ENCODE measurements around the gene TBX5.

The TBX5 gene

DNA sequence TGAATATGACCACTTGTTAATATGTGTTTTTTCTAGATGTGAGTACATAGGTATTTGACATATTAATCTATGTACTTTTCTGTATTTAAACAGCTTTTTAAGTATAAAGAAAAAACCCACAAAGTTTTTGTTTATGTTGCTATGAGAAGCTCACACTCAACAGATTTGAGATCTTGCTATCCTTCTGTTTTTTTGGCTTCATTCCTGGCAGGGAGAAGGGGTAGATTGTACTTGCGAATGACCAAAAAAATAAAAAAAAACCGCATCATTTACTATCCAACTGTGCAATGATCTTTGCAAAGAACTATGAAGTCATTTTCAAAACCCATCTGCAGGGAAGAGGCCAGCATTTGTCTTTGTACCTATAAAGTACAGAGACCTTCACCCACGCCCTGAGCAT is 28.4 kb upstream of the TBX5 start:
- TF ChIP-seq FOXP2 (optimal IDR thresholded peaks at IDR 0.05; ENCODE audit: borderline replicate concordance, extremely low read depth, extremely low read length, insufficient read depth) (no peak), SIN3A (IDR thresholded peaks at IDR 0.05; ENCODE audit: borderline replicate concordance, insufficient read depth, low read length) (no peak), POLR2AphosphoS5 (IDR thresholded peaks at IDR 0.05; ENCODE audit: low read depth, low read length) (no peak), TAF1 (IDR thresholded peaks at IDR 0.05; ENCODE audit: borderline replicate concordance, insufficient read depth, low read length) (no peak)
- TF ChIP-seq, protein P1, sequence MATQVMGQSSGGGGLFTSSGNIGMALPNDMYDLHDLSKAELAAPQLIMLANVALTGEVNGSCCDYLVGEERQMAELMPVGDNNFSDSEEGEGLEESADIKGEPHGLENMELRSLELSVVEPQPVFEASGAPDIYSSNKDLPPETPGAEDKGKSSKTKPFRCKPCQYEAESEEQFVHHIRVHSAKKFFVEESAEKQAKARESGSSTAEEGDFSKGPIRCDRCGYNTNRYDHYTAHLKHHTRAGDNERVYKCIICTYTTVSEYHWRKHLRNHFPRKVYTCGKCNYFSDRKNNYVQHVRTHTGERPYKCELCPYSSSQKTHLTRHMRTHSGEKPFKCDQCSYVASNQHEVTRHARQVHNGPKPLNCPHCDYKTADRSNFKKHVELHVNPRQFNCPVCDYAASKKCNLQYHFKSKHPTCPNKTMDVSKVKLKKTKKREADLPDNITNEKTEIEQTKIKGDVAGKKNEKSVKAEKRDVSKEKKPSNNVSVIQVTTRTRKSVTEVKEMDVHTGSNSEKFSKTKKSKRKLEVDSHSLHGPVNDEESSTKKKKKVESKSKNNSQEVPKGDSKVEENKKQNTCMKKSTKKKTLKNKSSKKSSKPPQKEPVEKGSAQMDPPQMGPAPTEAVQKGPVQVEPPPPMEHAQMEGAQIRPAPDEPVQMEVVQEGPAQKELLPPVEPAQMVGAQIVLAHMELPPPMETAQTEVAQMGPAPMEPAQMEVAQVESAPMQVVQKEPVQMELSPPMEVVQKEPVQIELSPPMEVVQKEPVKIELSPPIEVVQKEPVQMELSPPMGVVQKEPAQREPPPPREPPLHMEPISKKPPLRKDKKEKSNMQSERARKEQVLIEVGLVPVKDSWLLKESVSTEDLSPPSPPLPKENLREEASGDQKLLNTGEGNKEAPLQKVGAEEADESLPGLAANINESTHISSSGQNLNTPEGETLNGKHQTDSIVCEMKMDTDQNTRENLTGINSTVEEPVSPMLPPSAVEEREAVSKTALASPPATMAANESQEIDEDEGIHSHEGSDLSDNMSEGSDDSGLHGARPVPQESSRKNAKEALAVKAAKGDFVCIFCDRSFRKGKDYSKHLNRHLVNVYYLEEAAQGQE (IDR thresholded peaks at IDR 0.05; ENCODE audit: insufficient read depth in 1 of 2, low read depth in 2 of 2, low read length in 2 of 2) = no peak

DNA sequence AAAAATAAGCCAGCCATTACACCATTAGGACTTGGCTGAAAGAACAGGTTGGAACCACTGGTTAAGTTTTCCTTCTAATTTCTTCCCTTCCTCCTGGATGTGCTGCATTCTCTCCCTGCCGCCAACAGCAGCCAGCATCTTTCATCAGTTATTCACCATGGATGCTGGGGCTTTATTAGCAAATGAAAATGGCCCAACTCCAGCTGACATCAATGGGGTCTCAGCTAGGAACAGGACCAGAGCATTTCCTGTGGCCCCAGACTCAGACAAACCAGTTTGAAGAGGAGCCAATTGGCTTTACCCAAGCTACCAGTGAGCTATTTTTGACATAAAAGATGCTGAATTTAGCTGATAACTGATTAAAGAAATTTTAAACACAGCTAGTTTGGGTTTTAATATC is 26.0 kb upstream of the TBX5 start:
- TF ChIP-seq, protein P1 (IDR thresholded peaks at IDR 0.05; ENCODE audit: insufficient read depth in 1 of 2, low read depth in 2 of 2, low read length in 2 of 2) = no peak
- TF ChIP-seq FOXP2 (optimal IDR thresholded peaks at IDR 0.05; ENCODE audit: borderline replicate concordance, extremely low read depth, extremely low read length, insufficient read depth) (no peak), POLR2AphosphoS5 (IDR thresholded peaks at IDR 0.05; ENCODE audit: low read depth, low read length) (no peak), TAF1 (IDR thresholded peaks at IDR 0.05; ENCODE audit: borderline replicate concordance, insufficient read depth, low read length) (no peak), SIN3A (IDR thresholded peaks at IDR 0.05; ENCODE audit: borderline replicate concordance, insufficient read depth, low read length) (no peak)

DNA sequence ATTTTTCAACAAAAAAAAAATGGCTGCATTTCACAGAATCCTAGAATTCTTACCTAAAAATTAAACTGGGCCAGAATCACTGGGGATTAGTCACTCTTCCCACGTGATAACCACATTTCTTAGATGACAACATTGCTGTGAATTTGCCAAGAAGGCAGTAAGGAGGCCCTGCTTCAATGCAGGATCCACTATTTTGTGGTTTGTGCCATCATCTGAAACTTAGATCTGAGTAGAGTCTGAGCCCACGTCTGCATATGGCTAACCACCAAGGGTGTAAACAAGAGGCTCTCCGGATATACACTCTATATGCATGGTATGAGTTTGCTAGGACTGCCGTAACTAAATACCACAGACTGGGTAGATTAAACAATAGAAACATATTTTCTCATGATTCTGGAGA is 24.4 kb upstream of the TBX5 start:
- TF ChIP-seq FOXP2 (optimal IDR thresholded peaks at IDR 0.05; ENCODE audit: borderline replicate concordance, extremely low read depth, extremely low read length, insufficient read depth) = no peak
- TF ChIP-seq POLR2AphosphoS5 (IDR thresholded peaks at IDR 0.05; ENCODE audit: low read depth, low read length) = no peak
- TF ChIP-seq SIN3A (IDR thresholded peaks at IDR 0.05; ENCODE audit: borderline replicate concordance, insufficient read depth, low read length) = no peak

DNA sequence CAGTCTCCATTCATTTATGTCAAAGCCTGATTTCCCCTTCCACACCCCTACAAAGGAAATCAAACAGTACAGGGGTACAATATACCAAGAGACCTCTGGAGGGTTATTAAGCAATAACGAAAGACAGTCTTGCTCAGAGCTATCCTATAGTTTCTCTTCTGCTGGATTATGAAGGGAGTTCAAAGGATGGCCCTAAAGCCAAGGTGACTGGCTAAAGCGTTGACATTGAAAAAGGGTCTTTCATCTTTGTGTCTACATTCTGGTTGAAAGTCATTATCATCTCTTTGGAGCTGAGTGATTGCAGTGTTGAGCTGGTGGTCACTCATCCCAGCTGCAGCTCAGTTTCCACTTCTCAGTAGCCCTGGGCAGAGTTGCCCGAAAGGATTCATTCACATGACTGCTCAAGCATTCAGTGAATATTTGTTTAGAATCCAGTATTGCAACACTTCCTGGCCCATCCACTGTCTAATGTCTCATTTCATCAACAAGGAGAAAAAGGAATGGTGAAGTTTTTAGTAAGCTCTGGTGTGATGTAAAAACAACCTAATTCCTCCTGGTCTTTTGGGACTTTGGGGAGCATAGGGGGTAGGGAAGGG is 19.2 kb upstream of the TBX5 start:
- no peak for TF ChIP-seq POLR2AphosphoS5 (IDR thresholded peaks at IDR 0.05; ENCODE audit: low read depth, low read length)
- no peak for TF ChIP-seq FOXP2 (optimal IDR thresholded peaks at IDR 0.05; ENCODE audit: borderline replicate concordance, extremely low read depth, extremely low read length, insufficient read depth)
- no peak for TF ChIP-seq SIN3A (IDR thresholded peaks at IDR 0.05; ENCODE audit: borderline replicate concordance, insufficient read depth, low read length)
- TF ChIP-seq, protein P1 (IDR thresholded peaks at IDR 0.05; ENCODE audit: insufficient read depth in 1 of 2, low read depth in 2 of 2, low read length in 2 of 2) = no peak
- no peak for TF ChIP-seq TAF1 (IDR thresholded peaks at IDR 0.05; ENCODE audit: borderline replicate concordance, insufficient read depth, low read length)

DNA sequence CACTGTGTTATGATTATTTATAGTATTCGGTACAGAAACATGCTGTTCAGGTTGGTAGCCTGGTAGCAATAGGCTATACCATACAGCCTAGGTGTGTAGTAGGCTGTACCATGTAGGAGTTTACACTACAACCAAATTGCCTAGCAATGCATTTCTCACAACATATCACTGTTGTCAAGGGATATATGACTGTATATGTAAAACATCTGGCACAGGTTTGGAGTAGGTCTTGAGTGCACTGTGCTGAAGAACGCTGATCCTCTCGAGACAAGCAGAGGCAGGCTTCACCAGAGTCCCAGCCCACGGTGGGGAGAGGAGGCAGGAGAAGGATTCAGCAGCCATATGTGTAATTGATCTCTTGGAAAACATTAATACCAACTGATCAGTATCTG is 15.0 kb upstream of the TBX5 start:
- no peak for TF ChIP-seq POLR2AphosphoS5 (IDR thresholded peaks at IDR 0.05; ENCODE audit: low read depth, low read length)
- no peak for TF ChIP-seq FOXP2 (optimal IDR thresholded peaks at IDR 0.05; ENCODE audit: borderline replicate concordance, extremely low read depth, extremely low read length, insufficient read depth)
- TF ChIP-seq TAF1 (IDR thresholded peaks at IDR 0.05; ENCODE audit: borderline replicate concordance, insufficient read depth, low read length) = no peak
- TF ChIP-seq SIN3A (IDR thresholded peaks at IDR 0.05; ENCODE audit: borderline replicate concordance, insufficient read depth, low read length) = no peak
- TF ChIP-seq, protein P1 (IDR thresholded peaks at IDR 0.05; ENCODE audit: insufficient read depth in 1 of 2, low read depth in 2 of 2, low read length in 2 of 2) = no peak

All from PFSK-1 (cell line).